Left lung (tissue), 10 donors: ENCODE results near the gene DPF1. TPM values are rescaled to one million over a fixed set of nuclear protein-coding genes. Genes with fewer than 3 reads are reported as not detected.
A peak's percentile ranks its signal among the peaks of the same experiment; 100 is the strongest.

ENCODE experiments used
- ATAC-seq: fragments of 200-7000 bp; cut with Tn5 transposase; one replicate; pipeline ENCODE4 v1.9.1; 2020; ENCODE audit warnings: moderate library complexity
- DNase-seq, 4 donors: peaks; one replicate each; pipeline ENCODE4 v3.0.0-alpha.2; 2013 to 2020
- H3K27ac ChIP-seq, 2 donors: fragments of 200-600 bp; sonication (generic) in 1 of 2; one replicate each; pipeline versions ENCODE4 v1.5.0 to v1.8.0; 2020 to 2021
- H3K27me3 ChIP-seq, 2 donors: fragments of 200-600 bp; sonication (generic) in 1 of 2; one replicate each; pipeline versions ENCODE4 v1.5.0 to v1.8.0; 2020 to 2021
- H3K36me3 ChIP-seq, 2 donors: fragments of 200-600 bp; sonication (generic) in 1 of 2; one replicate each; pipeline versions ENCODE4 v1.5.0 to v1.8.0; 2020 to 2021
- H3K4me1 ChIP-seq, 2 donors: fragments of 200-600 bp; one replicate each; pipeline ENCODE4 v1.8.0; 2021
- H3K4me3 ChIP-seq, 2 donors: fragments of 200-600 bp; sonication (generic) in 1 of 2; one replicate each; pipeline versions ENCODE4 v1.5.0 to v1.8.0; 2020 to 2021; ENCODE audit warnings: mild to moderate bottlenecking in 1 of 2
- H3K9me3 ChIP-seq, 2 donors: fragments of 200-600 bp; sonication (generic) in 1 of 2; one replicate each; pipeline versions ENCODE4 v1.5.0 to v1.8.0; 2020 to 2021
- intact Hi-C, 2 donors: fragments of 100-400 bp; cut with DNase I; formaldehyde crosslinking; loops; one replicate each; pipeline versions ENCODE4 v1.11.2 to v1.14.2; 2022
- polyA plus RNA-seq, 6 donors: library from polyadenylated mRNA; unstranded; fragments of 120-200 nt; gene quantifications; one replicate each; pipeline ENCODE4 v1.2.1, GENCODE V29; 2013; ENCODE audit not compliant: insufficient read length in 6 of 6
- total RNA-seq, 2 donors: library from RNA; stranded (reverse); fragmentation: NEBNext Ultra II Directional; extraction: Animal tissue kit (Norgen Biotek cat#: 25700); gene quantifications; one replicate each; pipeline ENCODE4 v1.2.1, GENCODE V29; 2021
- TF ChIP-seq, protein P1 (sequence below), 2 donors: fragments of 200-600 bp; sonication (generic) in 1 of 2; IDR thresholded peaks; one replicate each; pipeline versions ENCODE4 v1.5.0 to v1.8.0; 2021; ENCODE audit warnings: antibody characterized with exemption in 2 of 2
- donor health status: DM: no; HTN: yes; CAD: no.
- donor health status: DM: no; HTN: no; CAD: no.

Gene DPF1
- total and polyA plus RNA-seq, 8 donors, result 0.39 to 4.3 (median 2.9) TPM

DNA sequence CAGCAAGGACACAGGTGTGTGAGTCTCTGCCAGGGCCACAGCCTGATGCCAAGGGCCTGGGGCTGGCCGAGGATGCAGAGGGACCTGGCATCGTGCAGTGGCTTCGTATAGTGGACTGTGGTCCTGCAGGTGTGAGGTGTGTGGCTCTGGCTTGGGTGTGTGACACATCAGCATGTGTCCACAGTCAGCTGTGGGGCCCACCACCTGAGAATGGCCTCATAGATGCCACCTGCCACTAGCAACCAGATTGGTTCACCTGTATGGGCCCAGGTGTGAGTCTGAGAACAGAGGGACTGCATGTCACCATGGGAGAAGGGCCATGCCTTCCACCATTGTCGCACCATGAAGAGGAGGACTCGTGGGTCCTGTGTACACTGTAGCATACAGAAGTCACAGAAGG lies 29.8 kb upstream of the DPF1 start:
- peaks cover 5 to 38% of the 10 kb centered on the region in 2 donors for H3K4me1 ChIP-seq
- no peak for DNase-seq
- ATAC-seq, result no peak

DNA sequence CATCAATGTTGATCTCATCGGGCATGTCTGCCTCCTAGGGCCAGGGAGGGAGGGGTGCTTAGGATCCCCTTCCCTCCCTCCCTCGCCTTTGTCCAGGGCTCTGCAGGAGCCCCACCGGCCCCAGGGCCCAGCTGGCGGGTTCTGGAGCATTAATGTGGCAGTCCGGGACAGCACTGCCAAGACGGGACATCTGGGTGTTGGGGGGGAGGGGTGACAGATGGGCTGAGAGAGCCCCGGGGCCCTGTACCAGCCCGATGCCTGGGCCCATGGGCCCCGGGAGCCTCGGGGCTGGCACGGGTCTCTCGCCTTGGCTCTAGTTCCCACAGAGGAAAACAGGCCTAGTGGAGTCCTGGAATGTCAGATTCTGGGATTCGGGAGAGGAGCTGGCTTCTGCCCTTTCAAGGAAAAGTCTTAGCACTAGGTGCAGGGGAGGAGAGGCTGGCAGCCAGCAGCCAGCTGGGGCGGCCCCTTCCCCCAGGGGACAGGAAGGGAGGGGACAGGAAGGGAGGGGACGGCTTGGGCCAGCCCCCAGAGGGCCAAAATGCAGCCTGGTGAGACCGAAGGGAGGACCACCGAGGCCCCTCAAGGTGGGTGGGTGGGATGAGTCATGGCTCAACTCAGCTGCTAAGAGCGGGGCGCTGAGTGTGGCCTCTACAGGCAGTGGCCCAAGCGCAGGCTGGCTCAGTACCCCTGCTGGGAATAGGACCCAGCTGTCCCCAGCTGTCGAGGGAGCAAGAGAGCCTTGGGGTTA lies 29.1 kb upstream of the DPF1 start:
- TF ChIP-seq, protein P1, sequence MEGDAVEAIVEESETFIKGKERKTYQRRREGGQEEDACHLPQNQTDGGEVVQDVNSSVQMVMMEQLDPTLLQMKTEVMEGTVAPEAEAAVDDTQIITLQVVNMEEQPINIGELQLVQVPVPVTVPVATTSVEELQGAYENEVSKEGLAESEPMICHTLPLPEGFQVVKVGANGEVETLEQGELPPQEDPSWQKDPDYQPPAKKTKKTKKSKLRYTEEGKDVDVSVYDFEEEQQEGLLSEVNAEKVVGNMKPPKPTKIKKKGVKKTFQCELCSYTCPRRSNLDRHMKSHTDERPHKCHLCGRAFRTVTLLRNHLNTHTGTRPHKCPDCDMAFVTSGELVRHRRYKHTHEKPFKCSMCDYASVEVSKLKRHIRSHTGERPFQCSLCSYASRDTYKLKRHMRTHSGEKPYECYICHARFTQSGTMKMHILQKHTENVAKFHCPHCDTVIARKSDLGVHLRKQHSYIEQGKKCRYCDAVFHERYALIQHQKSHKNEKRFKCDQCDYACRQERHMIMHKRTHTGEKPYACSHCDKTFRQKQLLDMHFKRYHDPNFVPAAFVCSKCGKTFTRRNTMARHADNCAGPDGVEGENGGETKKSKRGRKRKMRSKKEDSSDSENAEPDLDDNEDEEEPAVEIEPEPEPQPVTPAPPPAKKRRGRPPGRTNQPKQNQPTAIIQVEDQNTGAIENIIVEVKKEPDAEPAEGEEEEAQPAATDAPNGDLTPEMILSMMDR (IDR thresholded peaks at IDR 0.05), result no peak
- peak; percentile 2 for ATAC-seq
- Histone ChIP-seq H3K4me1 (peaks cover 5 to 38% of the 10 kb centered on the region in 2 donors), H3K27me3 (peaks cover 5 to 44% of the 10 kb centered on the region in 2 donors), H3K9me3 (no peaks in the 10 kb centered on the region), H3K27ac (peak overlapping the region; percentile 55 to 69), H3K36me3 (no peaks in the 10 kb centered on the region), H3K4me3 (peak overlapping the region; percentile 2 to 33)
- peak in 2 of 4 donors; percentile 83 to 89 for DNase-seq
- intact Hi-C loops, result no loop called here

More for the DNA sequence above, 29.8 kb upstream of the DPF1 start:
- peaks cover 5 to 44% of the 10 kb centered on the region in 2 donors for H3K27me3 ChIP-seq
- H3K27ac ChIP-seq, result peak overlapping the region; percentile 55 to 69
- TF ChIP-seq, protein P1 (IDR thresholded peaks at IDR 0.05), result no peak
- no peaks in the 10 kb centered on the region for H3K9me3 ChIP-seq
- H3K36me3 ChIP-seq, result no peaks in the 10 kb centered on the region
- intact Hi-C loops, result no loop called here
- peak overlapping the region in 1 of 2 donors; percentile 33 for H3K4me3 ChIP-seq

DNA sequence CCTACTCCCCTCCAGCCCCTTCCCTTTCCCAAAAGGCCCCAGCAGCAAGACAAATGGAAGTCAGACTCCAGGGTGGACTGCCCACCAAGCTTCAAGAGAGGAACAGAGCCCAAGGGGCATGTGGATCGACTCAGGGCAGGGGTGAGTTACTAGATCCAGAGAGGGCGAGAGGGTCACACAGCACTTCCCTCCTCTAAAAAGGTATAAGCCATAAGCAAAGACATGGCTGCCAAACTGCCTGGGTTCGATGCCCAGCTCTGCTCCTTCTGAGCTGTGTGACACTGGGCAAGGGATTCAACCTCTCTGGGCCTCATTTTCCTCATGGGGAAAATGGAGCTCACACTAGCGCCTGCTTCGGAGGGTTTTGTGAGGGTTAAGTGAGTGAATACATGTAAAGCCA lies 28.4 kb upstream of the DPF1 start:
- intact Hi-C loops, result no loop called here
- DNase-seq, result no peak
- peaks cover 5 to 38% of the 10 kb centered on the region in 2 donors for H3K4me1 ChIP-seq

DNA sequence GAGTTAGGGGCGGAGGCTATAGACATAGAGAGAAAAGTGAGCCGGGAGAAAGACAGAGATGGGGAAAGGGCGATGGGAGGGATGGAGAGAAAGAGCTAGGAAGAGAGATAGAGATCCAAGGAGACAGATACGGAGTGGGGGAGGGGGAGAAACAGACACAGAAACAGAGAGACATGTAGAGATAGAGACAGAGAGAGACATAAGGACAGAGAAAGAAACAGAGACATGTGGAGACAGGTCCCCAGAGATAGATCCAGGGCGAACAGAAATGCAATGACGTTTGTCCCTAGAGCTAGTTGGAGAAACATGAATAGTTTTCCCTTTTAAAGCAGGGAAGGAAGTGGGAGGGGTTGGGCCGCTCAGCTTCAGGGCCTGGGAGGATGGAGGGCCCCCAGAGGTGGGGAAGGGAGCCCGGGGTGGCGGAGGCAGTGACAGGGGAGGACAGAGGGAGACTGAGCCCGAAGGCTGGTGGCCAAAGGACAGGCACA lies 27.6 kb upstream of the DPF1 start:
- Histone ChIP-seq H3K9me3 (no peaks in the 10 kb centered on the region), H3K27me3 (peaks cover 5 to 30% of the 10 kb centered on the region in 2 donors), H3K4me3 (peak overlapping the region in 1 of 2 donors; percentile 33), H3K4me1 (peaks cover 2 to 35% of the 10 kb centered on the region in 2 donors), H3K27ac (peak overlapping the region; percentile 55 to 69), H3K36me3 (no peaks in the 10 kb centered on the region)
- intact Hi-C loops, result no loop called here
- ATAC-seq (no peak), DNase-seq (peak in 1 of 4 donors; percentile 52)
- TF ChIP-seq, protein P1 (IDR thresholded peaks at IDR 0.05), result no peak

More for the DNA sequence above, 28.4 kb upstream of the DPF1 start:
- no peaks in the 10 kb centered on the region for H3K9me3 ChIP-seq
- no peaks in the 10 kb centered on the region for H3K36me3 ChIP-seq
- H3K27me3 ChIP-seq, result peaks cover 5 to 38% of the 10 kb centered on the region in 2 donors
- TF ChIP-seq, protein P1 (IDR thresholded peaks at IDR 0.05), result no peak
- peak overlapping the region; percentile 55 to 69 for H3K27ac ChIP-seq
- H3K4me3 ChIP-seq, result peak overlapping the region; percentile 2 to 33
- ATAC-seq, result no peak

DNA sequence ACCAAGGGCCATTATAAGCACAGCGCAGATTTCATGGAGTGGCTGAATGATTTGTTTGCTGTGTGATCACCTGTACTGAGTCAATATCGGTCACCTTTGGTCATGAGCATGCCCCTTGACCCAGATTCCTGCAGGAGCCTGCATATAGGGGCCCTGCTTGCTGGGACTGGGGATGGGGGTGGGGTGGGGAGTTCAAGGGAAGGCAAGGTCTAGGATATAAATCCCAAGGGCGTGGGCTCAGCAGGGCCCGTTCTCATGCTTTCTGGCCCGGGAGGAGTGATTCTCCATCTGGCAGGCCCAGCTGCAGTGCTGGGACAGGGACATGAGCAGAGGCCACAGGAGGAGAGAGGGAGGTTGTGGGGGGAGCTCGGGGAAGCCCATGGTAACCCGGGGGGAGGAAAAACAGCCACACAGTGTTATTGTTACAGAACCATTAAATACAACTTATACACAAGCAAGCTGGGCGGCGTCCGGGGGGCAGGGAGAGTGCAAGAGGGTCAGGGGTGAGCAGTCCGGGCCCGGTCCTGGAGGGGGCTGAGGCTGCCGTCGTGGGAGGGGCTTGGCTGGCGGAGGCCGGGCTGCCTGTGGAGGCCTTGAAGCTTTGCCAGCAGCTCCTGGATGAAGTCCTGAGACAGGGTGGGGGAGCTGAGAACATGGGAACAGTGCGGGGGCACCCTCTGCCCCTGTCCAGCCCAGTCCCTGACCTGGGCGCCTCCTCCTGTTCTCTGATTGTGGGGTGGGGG lies 27.0 kb upstream of the DPF1 start:
- DNase-seq, result peak in 3 of 4 donors; percentile 68 to 86 (median 83)
- ATAC-seq, result peak; percentile 51
- no peaks in the 10 kb centered on the region for H3K9me3 ChIP-seq
- peaks cover 3 to 24% of the 10 kb centered on the region in 2 donors for H3K27me3 ChIP-seq
- H3K4me3 ChIP-seq, result peak overlapping the region in 1 of 2 donors; percentile 33
- intact Hi-C loops, result no loop called here
- TF ChIP-seq, protein P1 (IDR thresholded peaks at IDR 0.05), result no peak
- H3K4me1 ChIP-seq, result peaks cover 2 to 29% of the 10 kb centered on the region in 2 donors
- H3K27ac ChIP-seq, result peak overlapping the region; percentile 55 to 69
- no peaks in the 10 kb centered on the region for H3K36me3 ChIP-seq
